BLaER1 (cell line): ENCODE measurements around the gene MAP2K4.

ENCODE experiments used
- H3K27ac ChIP-seq: shearing (Covaris generic); formaldehyde crosslinking; 2 replicates; pipeline ENCODE4 v1.8.1; 2022
- H3K27me3 ChIP-seq: shearing (Covaris generic); formaldehyde crosslinking; 2 replicates; pipeline ENCODE4 v1.8.1; 2022
- H3K36me3 ChIP-seq: shearing (Covaris generic); formaldehyde crosslinking; 2 replicates; pipeline ENCODE4 v1.8.1; 2022
- H3K4me1 ChIP-seq: shearing (Covaris generic); formaldehyde crosslinking; 2 replicates; pipeline ENCODE4 v1.8.1; 2022
- H3K4me2 ChIP-seq: shearing (Covaris generic); formaldehyde crosslinking; 2 replicates; pipeline ENCODE4 v1.8.1; 2022
- H3K4me3 ChIP-seq: shearing (Covaris generic); formaldehyde crosslinking; 2 replicates; pipeline ENCODE4 v1.8.1; 2022
- H3K9ac ChIP-seq: shearing (Covaris generic); formaldehyde crosslinking; 2 replicates; pipeline ENCODE4 v1.8.1; 2022
- H3K9me3 ChIP-seq: shearing (Covaris generic); formaldehyde crosslinking; 2 replicates; pipeline ENCODE4 v1.8.1; 2022
- H4K20me1 ChIP-seq: shearing (Covaris generic); formaldehyde crosslinking; 2 replicates; pipeline ENCODE4 v1.8.1; 2022
- Cebpa-rat ChIP-seq: shearing (Covaris generic); IDR thresholded peaks from 2 replicates; pipeline ENCODE4 v1.8.1; 2022

The MAP2K4 gene

DNA sequence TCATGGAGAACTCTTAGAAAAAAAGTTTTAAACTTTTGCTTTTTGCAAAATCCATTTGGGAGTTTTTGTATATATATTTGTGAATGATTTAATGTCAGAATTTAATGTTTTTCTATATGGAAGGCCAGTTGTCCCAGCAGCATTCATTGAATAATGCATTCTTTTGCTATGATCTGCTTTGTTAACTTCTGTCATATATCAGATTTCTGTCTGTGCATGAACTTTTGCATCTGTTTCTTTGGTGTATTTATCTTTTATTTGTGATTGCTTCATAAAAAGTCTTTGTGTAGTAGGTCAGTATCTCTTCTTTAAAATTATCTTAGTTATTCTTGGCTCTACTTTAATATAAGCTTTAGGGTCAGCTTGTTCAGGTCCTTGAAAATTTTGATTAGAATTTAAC lies 84.2 kb downstream of the MAP2K4 start:
- Histone ChIP-seq H3K27ac (no peak overlapping the region), H3K4me3 (no peak overlapping the region), H3K4me2 (no peak overlapping the region), H3K36me3 (peaks cover 18% of the 10 kb centered on the region), H3K9me3 (no peaks in the 10 kb centered on the region; the same call in 1 of the 2 replicates), H3K27me3 (no peaks in the 10 kb centered on the region), H4K20me1 (peaks cover 13% of the 10 kb centered on the region), H3K9ac (no peak overlapping the region), H3K4me1 (no peaks in the 10 kb centered on the region)
- no peak for TF ChIP-seq Cebpa-rat

DNA sequence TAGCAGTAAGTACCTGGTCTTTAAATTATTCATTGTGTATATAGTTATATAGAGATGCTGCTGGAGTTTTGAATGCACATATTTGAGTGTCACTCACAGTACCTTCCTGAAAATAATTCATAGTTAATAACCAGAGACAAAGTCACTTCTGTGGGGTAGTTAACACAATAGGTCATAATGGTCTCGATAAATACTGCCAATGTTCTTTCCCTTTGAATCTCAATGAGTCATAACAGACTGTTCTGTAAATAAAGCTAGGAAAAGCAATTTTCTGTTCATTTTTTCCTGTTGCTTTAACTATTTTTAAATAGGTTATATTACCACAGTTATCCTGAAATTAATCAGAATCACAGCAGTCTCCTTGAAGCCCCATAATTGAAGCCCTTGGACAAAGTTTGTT lies 87.2 kb downstream of the MAP2K4 start:
- H3K36me3 ChIP-seq = peaks cover 25% of the 10 kb centered on the region
- H3K4me2 ChIP-seq = no peak overlapping the region
- H4K20me1 ChIP-seq = peaks cover 13% of the 10 kb centered on the region
- H3K27ac ChIP-seq = no peak overlapping the region
- 0 out of 2 replicates have a peak, but pooled peaks cover 9% of the 10 kb centered on the region for H3K4me1 ChIP-seq
- no peak overlapping the region for H3K9ac ChIP-seq
- H3K9me3 ChIP-seq = no peaks in the 10 kb centered on the region
- no peaks in the 10 kb centered on the region for H3K27me3 ChIP-seq
- H3K4me3 ChIP-seq = no peak overlapping the region
- no peak for TF ChIP-seq Cebpa-rat

DNA sequence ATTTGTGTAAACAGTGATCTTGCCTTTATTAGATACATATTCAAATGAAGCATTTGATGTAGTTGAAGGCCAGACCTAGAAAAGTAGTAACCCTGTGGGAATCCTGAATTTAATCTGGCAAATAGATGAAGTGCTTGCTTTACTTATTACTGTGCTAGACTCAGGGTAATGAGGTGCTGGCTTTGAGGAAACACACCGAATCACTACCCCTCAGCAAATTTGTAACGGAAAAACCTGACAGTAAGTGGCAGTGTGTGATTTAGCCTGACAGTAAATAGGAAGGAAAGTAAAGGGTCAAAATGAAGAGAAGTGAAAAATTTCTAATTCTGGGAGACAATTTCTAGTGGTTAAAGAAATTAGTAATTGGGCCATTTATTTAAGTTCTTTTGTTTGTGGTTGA lies 90.2 kb downstream of the MAP2K4 start:
- Histone ChIP-seq H3K27ac (no peak overlapping the region), H3K36me3 (peaks cover 47% of the 10 kb centered on the region), H3K9me3 (no peaks in the 10 kb centered on the region), H3K4me3 (no peak overlapping the region), H3K4me2 (no peak overlapping the region), H3K9ac (no peak overlapping the region), H4K20me1 (0 out of 2 replicates have a peak, but pooled peaks cover under 1% of the 10 kb centered on the region), H3K27me3 (no peaks in the 10 kb centered on the region), H3K4me1 (0 out of 2 replicates have a peak, but pooled peaks cover 9% of the 10 kb centered on the region)
- no peak for TF ChIP-seq Cebpa-rat

DNA sequence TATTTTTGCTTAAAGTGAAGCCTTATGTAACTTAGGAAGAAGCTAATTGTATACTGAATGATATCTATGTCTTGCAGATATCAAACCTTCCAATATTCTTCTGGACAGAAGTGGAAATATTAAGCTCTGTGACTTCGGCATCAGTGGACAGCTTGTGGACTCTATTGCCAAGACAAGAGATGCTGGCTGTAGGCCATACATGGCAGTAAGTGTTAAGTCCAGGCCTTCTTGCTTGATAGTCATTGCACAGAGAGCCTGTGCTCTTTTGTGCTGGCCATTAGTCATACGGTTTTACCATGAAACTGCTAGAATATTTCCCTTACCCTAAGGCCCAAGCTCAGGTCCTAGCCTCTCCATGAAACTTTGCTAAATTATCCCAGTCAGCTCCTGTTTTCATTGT lies 92.5 kb downstream of the MAP2K4 start:
- 0 out of 2 replicates have a peak, but pooled peaks cover 9% of the 10 kb centered on the region for H3K4me1 ChIP-seq
- H3K27ac ChIP-seq = no peak overlapping the region
- no peak overlapping the region for H3K4me3 ChIP-seq
- no peaks in the 10 kb centered on the region for H4K20me1 ChIP-seq
- H3K9ac ChIP-seq = no peak overlapping the region
- no peaks in the 10 kb centered on the region for H3K27me3 ChIP-seq
- no peak overlapping the region for H3K4me2 ChIP-seq
- H3K9me3 ChIP-seq = no peaks in the 10 kb centered on the region
- peaks cover 66% of the 10 kb centered on the region for H3K36me3 ChIP-seq
- no peak for TF ChIP-seq Cebpa-rat

DNA sequence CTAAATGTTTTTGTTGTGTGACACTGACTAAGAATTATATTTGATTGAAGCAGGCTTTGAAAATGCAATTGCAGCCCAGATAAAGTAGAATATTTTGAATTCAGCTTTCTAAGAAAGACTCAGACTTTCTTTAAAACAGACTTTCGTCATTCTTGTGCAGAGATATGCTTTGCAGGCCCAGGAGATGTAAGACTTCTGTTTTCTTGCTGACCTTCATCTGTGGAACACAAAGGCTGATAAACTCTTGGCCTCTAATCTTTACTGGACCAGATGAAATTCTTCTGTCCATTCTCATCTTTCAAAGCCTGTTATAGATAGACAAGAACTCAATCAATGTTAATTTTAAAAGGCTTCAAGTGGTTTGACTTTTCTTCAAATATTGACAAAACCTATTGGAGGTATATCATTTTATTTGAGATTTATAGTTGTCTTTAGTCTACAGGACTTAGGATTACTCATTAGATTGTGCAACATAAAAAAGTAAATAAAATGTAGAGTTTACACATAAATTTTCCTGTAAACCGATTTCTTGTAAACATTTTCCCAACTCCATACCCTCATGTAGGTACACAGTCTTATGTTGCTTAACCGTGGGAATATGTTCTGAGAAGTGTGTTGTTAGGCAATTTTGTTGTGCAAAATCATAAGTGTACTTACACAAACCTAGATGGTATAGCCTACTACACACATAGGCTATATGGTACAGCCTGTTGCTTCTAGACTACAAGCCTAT lies 94.2 kb downstream of the MAP2K4 start:
- TF ChIP-seq Cebpa-rat = no peak
- no peak overlapping the region for H3K27ac ChIP-seq
- 0 out of 2 replicates have a peak, but pooled peaks cover 9% of the 10 kb centered on the region for H3K4me1 ChIP-seq
- H3K4me2 ChIP-seq = no peak overlapping the region
- H3K9me3 ChIP-seq = no peaks in the 10 kb centered on the region
- no peaks in the 10 kb centered on the region for H3K27me3 ChIP-seq
- no peak overlapping the region for H3K9ac ChIP-seq
- no peaks in the 10 kb centered on the region for H4K20me1 ChIP-seq
- no peak overlapping the region for H3K4me3 ChIP-seq
- peaks cover 65% of the 10 kb centered on the region for H3K36me3 ChIP-seq

DNA sequence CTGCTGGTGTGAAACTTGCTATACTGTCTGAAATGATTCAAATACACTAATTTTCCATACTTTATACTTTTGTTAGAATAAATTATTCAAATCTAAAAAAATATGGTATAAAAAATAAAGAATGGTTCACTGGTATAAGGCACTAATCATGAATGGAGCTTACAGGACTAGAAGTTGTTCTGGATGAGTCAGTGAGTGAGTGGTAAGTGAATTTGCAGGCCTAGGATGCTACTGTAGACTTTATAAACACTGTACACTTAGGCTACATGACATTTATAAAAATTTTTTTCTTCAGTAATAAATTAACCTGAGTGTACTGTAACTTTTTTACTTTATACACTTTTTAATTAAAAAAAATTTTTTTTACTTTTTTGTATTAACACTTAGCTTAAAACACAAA lies 95.5 kb downstream of the MAP2K4 start:
- H3K27me3 ChIP-seq = no peaks in the 10 kb centered on the region

DNA sequence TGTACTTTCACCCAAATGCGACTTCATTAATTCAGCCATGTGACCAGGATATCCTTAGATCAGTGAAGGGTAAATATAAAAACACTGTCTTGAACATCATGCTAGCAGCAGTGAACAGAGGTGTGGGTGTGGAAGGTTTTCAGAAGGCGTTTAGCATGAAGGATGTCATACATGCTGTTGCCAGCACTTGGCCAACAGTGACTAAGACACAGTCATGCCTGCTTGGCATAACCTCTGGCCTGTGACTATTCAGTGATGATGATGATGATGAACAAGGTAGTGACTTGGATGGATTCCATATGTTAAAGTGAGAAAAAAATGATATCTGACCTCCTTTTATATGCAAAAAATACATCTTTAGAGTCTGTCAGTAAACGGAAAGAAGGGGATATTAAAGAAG lies 97.9 kb downstream of the MAP2K4 start:
- Histone ChIP-seq H3K4me2 (no peak overlapping the region), H3K4me1 (no peaks in the 10 kb centered on the region), H3K27me3 (no peaks in the 10 kb centered on the region), H3K9me3 (no peaks in the 10 kb centered on the region), H3K27ac (no peak overlapping the region), H4K20me1 (no peaks in the 10 kb centered on the region), H3K36me3 (peaks cover 47% of the 10 kb centered on the region), H3K4me3 (no peak overlapping the region), H3K9ac (no peak overlapping the region)
- no peak for TF ChIP-seq Cebpa-rat

More for the DNA sequence above, 95.5 kb downstream of the MAP2K4 start:
- no peak for TF ChIP-seq Cebpa-rat
- Histone ChIP-seq H3K4me3 (no peak overlapping the region), H3K9ac (no peak overlapping the region), H3K27ac (no peak overlapping the region), H3K36me3 (peaks cover 65% of the 10 kb centered on the region), H3K9me3 (no peaks in the 10 kb centered on the region), H3K4me1 (0 out of 2 replicates have a peak, but pooled peaks cover under 1% of the 10 kb centered on the region), H4K20me1 (no peaks in the 10 kb centered on the region), H3K4me2 (no peak overlapping the region)

DNA sequence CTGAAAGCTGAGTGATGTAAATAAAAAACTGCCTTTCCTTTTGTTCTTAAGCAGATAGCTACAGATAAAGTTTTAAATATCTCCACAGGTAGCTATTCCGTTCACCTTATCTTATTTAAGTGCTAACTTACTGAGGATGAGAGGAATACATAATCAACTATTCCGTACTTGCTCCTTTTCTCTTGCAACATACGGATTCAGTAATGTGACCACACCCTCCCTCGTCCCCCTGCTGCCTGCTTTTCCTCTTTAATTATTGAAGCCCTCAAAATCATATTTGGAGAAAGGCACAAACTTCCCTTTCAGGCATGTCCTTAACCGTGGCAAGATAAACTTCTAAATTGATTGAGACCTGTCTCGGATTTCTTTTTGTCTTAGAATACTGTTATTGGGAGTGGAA lies 101.4 kb downstream of the MAP2K4 start:
- Histone ChIP-seq H4K20me1 (no peaks in the 10 kb centered on the region), H3K9me3 (no peaks in the 10 kb centered on the region), H3K4me2 (no peak overlapping the region), H3K36me3 (peaks cover 44% of the 10 kb centered on the region), H3K4me3 (no peak overlapping the region), H3K9ac (no peak overlapping the region), H3K4me1 (no peaks in the 10 kb centered on the region), H3K27me3 (no peaks in the 10 kb centered on the region), H3K27ac (no peak overlapping the region)
- no peak for TF ChIP-seq Cebpa-rat

DNA sequence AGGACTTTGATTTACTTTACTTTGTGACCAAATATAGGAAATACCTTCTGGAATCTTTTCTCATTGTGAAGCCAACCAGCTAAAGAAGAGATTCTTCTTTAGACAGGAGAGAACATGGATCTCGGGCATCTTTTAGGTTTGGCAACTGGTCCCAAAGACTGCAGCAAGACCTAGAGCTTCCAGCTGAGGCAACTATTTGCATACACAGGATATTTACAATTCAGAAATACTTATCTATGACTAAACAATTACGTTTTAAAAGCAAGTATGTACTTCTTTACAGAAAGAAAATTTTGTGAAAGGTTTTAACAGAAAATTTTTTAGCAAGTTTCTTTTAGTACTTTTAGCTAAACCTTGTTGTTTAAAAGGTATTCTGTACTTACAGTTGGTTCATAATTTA lies 106.5 kb downstream of the MAP2K4 start:
- no peak for TF ChIP-seq Cebpa-rat
- Histone ChIP-seq H3K4me2 (no peak overlapping the region), H3K36me3 (peaks cover 66% of the 10 kb centered on the region), H3K4me3 (no peak overlapping the region), H4K20me1 (no peaks in the 10 kb centered on the region), H3K27ac (no peak overlapping the region), H3K9me3 (no peaks in the 10 kb centered on the region), H3K4me1 (no peaks in the 10 kb centered on the region), H3K9ac (no peak overlapping the region), H3K27me3 (no peaks in the 10 kb centered on the region)

DNA sequence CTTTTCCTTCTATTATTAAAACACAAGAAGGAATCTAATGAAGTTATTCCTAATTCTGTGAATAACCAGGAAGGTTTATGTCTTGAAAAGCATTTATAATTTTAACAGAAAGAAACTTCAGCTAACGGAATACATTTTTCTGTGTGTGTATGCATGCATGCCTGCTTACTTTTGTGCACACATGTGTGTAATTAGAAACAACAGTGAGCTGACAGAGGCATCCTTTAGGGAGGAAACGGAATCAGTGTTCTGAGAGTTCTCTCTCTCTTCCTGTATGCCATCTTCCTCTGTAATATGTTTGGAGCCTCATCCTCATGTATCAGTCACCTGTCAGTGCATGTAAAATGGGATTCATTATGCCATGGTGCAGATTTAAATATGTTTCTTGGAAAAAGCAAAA lies 107.0 kb downstream of the MAP2K4 start:
- H3K4me3 ChIP-seq = no peak overlapping the region
- TF ChIP-seq Cebpa-rat = no peak
- H3K4me2 ChIP-seq = no peak overlapping the region
- H3K9me3 ChIP-seq = no peaks in the 10 kb centered on the region
- H3K36me3 ChIP-seq = peaks cover 70% of the 10 kb centered on the region
- H4K20me1 ChIP-seq = no peaks in the 10 kb centered on the region
- no peaks in the 10 kb centered on the region for H3K27me3 ChIP-seq
- H3K27ac ChIP-seq = no peak overlapping the region
- no peaks in the 10 kb centered on the region for H3K4me1 ChIP-seq
- H3K9ac ChIP-seq = no peak overlapping the region

DNA sequence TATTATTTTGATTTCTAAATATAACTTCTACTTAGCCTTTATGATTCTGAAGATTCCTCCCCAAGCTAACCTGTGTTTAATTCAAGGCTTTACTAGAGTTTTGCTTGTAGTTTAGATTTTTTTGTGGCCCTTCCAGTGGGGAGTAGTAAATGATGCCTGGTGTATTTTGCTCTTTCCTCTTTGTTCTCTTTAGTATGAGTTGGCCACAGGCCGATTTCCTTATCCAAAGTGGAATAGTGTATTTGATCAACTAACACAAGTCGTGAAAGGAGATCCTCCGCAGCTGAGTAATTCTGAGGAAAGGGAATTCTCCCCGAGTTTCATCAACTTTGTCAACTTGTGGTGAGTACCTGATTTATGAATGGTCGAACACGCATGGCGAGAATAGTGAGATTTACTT lies 108.3 kb downstream of the MAP2K4 start:
- Histone ChIP-seq H4K20me1 (no peaks in the 10 kb centered on the region), H3K4me1 (no peaks in the 10 kb centered on the region), H3K9ac (no peak overlapping the region), H3K36me3 (peaks cover 83% of the 10 kb centered on the region), H3K27ac (no peak overlapping the region), H3K27me3 (no peaks in the 10 kb centered on the region), H3K4me3 (no peak overlapping the region), H3K9me3 (no peaks in the 10 kb centered on the region), H3K4me2 (no peak overlapping the region)
- no peak for TF ChIP-seq Cebpa-rat
